ENCODE data around the gene EFNA5.

GRCh38 chr5:107567901-107568671, 102.7 kb downstream of the EFNA5 start:
- TF ChIP-seq SUZ12 (IDR thresholded peaks at IDR 0.05; ENCODE audit: extremely low read depth, insufficient read depth, insufficient read length), result no peak
- TF ChIP-seq ZNF274 (IDR thresholded peaks at IDR 0.05; ENCODE audit: low read depth, low read length), result no peak
- TF ChIP-seq YY1 (IDR thresholded peaks at IDR 0.05; ENCODE audit: insufficient read depth, insufficient read length), result no peak

Measured in NT2/D1 (cell line).